Stimulated activated CD8-positive, alpha-beta memory T cell treated with anti-CD3 and anti-CD28 coated beads, Interleukin-15, amount 100 ng/mL, for 48 hours (primary cell): ENCODE data around the gene TXNL4A.

Source experiments
- DNase-seq, 2 donors: peaks; one replicate each; pipeline ENCODE4 v3.0.0-alpha.2; 2020; ENCODE audit warnings: low read depth in 2 of 2

Gene TXNL4A

GRCh38 chr18:79935098-79935480, 53.3 kb downstream of the TXNL4A start:
- DNase-seq: no peak

DNA sequence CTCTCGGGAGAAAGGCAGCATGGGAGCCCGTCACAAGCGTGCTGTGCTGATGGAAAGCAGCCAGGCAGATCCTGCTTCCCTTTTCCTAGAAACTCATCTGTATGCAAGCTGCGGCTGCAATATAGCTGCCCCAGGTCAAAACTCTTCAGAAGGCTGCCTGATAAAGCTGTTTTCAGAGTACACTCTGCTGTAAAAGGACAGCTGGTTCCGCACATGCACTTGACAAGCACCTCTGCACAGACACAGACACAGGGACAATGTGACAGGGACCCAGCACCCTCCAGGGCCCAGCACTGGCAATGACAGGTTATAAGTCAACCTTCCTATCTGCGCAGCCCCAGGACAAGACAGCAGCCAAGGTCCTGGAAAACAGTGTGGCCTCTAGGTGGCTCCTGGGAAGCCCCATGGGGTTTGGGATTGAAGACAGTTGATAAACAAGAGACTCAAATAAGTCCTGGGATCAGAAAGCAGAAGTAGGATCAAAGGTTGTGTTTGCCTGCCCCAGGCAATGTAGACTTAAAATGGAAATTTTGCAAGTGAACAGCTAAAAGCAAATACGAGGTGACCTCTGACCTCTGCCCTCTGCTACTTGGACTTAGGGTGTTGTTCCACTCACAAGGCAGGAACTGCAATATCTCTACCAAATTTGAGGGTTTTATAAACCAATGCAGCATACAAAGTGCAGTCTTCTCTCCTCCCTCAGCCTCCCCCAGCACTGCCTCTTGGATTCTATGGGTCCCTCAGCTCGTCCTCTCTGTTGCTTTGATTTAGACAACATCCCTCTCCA, 53.9 kb downstream of the TXNL4A start:
- DNase-seq: no peak

GRCh38 chr18:79933765-79934164, 54.6 kb downstream of the TXNL4A start:
- DNase-seq: no peak

- no peak for DNase-seq
These were observed 55.5 kb downstream of the TXNL4A start for GRCh38 chr18:79932907-79933306.

- no peak for DNase-seq
These were observed 56.9 kb downstream of the TXNL4A start for GRCh38 chr18:79931475-79931874.

GRCh38 chr18:79930020-79930642, 58.2 kb downstream of the TXNL4A start:
- no peak for DNase-seq

- DNase-seq: no peak
These were observed 59.8 kb downstream of the TXNL4A start for GRCh38 chr18:79928563-79928960.

GRCh38 chr18:79927607-79928562, 60.5 kb downstream of the TXNL4A start:
- no peak for DNase-seq

- DNase-seq: no peak
These were observed 61.4 kb downstream of the TXNL4A start for GRCh38 chr18:79926715-79927606.

DNA sequence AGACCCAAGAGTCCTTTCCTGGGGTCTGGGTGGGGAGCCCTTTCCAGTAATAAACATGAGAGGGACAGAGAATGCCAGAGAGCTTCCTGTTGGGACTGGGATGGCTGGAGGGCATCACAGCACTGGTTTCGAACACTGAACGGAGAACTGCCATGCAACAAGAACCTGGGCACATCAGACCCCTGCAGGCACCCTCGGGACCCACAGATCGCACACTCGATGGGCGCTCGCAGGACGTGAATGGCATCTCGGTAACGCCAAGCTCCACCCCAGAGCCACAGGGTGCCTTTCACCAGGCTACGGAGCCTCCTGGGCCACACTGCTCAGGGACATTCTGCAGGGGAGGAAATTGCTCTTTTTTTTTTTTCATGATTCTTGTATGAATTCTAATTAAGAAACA, 62.1 kb downstream of the TXNL4A start:
- no peak for DNase-seq

GRCh38 chr18:79924814-79925731, 63.3 kb downstream of the TXNL4A start:
- DNase-seq: no peak

DNA sequence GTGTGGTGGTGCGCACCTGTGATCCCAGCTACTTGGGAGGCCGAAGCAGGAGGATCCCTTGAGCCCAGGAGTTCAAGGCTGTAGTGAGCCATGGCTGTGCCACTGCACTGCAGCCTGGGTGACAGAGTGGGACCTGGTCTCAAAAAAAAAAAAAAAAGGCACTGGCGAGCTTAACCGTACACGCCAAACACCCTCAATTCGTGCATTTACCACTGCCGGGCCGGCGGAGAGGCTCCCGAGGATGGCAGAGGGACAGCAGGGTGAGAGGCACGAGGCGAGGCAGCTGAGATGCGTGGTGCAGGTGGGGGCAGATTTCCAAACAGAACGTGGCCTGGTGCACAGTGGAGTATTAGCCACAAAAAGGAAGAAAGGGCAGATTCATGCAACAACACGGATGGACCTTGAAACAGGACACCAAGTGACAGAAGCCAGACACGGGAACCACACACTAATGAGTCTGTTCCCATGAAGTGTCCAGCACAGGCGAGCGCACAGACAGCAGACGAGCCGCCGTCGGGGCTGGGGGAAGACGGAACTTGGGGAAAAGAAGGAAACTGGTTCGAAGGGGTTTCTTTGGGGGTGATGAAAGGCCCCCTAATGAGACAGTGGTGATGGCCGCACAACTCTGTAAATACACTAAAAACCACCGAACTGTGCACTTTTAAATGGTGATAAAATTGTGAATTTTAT, 64.3 kb downstream of the TXNL4A start:
- no peak for DNase-seq

- DNase-seq: no peak
These were observed 65.4 kb downstream of the TXNL4A start for GRCh38 chr18:79922971-79923411.

GRCh38 chr18:79921984-79922965, 66.1 kb downstream of the TXNL4A start:
- no peak for DNase-seq
